Iris pigment epithelial cell (primary cell): ENCODE measurements around the gene CCDC167.
"Not testable (repeated sequence)": the region's sequence is repeated elsewhere in the genome, so short reads cannot be mapped to it uniquely, and the experiment has no call there.

Experiments used
- DNase-seq: peaks from one replicate; pipeline ENCODE4 v3.0.0-alpha.2; 2011; ENCODE audit warnings: low read depth

CCDC167 gene

DNA sequence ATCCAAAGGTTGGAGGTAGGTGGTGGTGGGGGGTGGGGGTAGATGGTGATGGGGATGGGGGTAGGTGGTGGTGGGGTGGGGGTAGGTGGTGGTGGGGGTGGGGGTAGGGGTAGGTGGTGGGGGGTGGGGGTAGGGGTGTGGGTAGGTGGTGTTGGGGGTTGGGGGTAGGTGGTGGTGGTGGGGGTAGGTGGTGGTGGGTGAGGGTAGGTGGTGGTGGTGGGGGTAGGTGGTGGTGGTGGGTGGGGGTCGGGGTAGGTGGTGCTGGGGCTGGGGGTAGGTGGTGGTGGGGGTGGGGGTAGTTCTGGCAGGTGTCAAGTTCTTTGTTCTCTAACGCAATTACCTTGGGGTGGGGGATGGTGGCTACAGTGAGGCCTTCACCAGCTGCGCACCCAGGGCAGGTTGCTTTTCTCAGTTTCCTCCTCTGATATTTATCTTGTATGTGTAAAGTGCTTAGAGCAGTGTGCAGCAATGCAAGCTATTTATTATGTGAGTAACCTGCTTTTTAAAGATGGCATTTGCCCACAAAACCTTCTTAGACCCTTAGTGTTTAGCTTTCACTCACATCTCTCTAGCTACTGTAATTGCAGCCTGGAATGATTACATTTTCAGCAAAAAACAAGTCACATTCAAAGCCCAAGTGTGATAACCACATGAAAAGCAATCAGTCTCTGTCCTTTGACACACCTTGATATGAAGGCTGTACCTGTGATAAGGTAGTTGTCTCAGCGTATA is 8.2 kb upstream of the CCDC167 start:
- no peak for DNase-seq

DNA sequence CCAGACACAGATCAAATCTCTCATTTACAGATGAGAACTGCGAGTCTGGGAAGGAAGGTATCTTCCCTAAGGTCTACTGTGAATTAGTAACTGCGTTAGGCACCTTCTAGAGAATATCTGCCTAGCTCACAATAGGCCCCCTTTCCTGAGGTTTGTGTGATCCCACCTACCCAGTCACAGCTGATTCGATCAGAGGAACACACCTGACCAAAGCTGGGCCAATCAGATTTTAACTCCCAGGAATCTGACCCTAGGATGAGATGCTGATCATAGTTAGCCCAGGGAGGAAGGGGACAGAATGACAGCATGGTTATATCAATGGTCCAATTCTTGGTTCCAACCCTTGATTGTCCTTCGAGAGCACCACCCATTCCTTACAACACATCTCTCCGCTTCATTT is 7.4 kb upstream of the CCDC167 start:
- no peak for DNase-seq

DNA sequence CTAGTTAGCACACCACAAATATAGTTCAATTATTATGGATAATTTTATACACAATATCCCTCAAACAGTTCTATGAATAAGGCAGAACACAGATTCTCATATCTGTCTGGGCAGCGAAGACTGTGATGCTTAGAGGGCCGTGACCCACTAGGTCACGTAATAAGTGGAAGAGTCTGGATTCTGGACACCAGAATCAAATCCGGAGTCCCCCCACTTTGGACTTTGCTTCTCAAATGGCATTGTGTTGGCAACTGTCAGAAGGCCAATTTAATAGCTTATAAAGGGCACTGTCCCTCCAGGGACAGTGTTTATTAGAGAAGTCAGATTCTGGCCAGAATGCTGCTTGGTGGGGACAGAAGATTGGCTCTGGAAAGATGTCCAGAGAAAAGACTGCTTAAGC is 6.8 kb upstream of the CCDC167 start:
- DNase-seq = no peak

DNA sequence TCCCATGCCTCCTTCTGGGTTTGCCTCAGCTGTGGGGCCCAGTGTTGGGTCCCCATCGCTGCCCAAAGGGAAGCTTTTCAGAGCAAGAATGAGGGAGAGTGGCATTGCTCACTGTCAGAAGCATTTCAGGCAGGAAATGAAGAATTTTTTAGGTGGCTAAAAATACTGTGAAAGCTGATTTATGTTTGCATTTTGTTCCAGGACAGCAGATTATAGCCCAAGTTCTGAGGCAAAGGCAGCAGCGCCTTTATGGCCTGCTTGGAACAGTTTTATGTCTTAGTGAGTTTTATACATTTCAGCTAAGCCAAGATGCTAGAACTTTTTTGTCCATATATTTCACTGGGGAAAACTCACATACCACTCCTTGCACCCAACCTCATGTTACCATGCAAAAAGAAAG is 4.3 kb upstream of the CCDC167 start:
- DNase-seq = no peak

DNA sequence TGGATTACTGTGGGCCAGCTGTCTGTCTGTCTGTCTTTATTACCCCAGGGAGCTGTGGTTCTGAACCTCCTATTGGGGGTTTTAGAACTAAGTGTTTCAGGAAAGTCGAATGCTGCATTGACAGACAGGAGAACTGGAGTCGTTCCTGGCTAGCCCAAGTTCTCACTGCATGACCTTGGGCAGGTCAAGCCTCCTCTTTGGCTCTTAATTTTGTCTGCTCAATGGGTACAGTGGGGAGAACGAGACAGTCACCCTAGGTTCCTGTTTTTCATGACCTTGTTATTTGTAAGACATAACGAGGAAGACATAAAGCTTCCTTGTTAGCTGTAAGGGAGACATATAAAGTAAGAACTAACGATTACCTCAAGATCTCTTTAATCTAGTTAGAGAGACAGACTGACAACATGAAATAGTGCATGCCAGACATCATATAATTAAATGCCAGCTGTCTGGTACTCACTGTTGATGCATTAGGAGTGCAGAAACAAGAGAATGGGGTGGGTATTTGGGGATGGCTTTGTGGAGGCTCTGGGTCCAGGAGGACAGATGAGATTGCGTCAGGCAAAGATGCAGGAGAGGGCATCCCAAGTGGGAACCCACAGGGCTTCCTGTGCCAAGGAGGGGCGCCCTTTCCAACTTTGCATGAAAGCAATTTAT is 3.7 kb upstream of the CCDC167 start:
- no peak for DNase-seq

DNA sequence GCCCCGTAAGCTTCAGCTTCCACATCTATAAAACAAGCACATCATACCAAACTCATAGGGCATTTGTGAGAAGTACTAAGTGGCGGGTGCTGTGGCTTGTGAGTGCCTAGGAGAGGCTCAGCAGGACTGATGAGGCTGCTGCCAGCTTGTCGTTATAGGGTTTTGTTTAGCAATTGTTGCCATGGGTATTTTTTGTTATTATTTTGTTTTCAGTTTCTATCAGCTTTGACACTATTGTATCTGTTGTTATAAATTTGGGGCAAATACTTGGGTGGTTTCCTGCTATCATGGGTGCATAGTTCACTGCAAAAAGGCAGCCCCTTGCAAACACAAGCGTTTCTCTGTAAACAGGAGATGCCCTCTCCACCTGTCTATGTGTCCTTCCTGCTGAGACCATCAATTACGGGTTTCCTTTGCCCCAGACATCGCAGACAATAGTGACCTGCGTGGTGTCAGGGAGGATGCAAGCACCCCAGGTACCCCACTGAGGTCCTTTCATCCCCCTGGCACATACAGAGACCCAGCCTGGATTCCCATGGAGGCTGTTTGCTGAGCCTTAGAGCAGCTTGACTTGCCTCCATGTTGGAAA is 3.1 kb upstream of the CCDC167 start:
- DNase-seq = no peak

DNA sequence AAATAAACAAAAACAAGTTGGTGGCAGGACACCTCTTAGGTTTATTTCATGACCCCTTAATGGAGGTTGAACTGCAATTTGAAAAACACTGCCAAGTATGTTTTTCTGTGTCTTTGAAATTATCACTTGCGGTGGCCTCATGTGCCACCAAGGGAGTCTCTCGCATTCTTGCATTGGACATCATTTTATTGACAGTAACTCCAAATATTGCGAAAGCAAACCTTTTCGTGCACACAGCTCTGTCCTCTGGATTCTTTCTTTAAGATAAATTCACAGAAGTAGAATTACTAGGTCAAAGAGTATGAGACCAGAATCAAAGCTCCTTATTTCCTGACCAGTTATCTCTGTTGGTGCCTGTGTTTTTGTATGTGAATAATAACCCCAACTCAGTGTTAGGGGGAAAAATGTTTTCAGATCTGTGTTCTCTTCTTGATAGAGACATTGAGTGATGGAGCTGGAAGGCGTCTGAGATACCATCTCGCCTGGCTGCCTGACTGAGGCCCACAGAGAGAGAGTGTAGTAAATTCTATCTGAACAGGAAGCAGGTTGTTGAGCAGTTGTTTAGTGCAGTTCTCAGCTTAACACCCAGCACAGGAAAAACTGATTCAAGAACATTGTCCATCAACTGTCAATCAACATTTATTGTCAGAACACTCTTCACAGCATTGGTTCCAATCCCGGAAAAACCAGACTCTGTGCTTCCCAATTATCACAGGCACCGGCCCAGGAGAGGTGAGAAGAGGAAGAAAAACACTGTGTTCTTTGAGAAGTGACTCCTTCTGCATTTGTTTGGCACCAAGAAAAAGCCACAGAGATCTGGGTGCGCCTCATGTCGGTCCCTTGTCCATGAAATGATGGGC is 2.2 kb upstream of the CCDC167 start:
- DNase-seq = no peak

DNA sequence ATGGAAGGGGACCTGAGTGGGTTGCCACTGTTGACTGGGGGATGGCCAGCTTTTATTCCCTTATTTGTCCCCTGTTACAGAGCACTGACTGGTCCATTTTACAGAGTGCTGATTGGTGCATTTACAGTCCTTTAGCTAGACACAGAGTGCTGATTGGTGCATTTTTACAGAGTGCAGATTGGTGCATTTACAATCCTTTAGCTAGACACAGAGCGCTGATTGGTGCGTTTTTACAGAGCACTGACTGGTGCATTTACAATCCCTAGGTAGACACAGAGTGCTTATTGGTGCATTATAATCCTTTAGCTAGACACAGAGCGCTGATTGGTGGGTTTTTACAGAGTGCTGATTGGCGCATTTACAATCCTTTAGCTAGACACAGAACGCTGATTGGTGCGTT is 1.2 kb upstream of the CCDC167 start:
- DNase-seq = not testable (repeated sequence)

DNA sequence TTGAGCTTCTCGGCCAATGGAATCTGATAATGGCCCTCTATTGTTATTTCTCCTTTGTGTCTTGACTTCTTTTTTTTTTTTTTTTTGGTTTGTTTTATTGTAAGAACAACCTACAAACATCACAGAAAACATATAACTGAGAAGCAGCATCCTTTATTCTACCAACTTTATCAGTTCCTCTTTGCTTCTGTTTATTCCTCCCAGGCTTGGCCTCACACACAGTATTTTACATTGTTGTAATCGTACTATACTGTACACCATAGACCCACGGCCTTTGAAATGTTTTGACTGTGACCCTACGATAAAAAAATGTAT is 558 bp upstream of the CCDC167 start:
- no peak for DNase-seq

DNA sequence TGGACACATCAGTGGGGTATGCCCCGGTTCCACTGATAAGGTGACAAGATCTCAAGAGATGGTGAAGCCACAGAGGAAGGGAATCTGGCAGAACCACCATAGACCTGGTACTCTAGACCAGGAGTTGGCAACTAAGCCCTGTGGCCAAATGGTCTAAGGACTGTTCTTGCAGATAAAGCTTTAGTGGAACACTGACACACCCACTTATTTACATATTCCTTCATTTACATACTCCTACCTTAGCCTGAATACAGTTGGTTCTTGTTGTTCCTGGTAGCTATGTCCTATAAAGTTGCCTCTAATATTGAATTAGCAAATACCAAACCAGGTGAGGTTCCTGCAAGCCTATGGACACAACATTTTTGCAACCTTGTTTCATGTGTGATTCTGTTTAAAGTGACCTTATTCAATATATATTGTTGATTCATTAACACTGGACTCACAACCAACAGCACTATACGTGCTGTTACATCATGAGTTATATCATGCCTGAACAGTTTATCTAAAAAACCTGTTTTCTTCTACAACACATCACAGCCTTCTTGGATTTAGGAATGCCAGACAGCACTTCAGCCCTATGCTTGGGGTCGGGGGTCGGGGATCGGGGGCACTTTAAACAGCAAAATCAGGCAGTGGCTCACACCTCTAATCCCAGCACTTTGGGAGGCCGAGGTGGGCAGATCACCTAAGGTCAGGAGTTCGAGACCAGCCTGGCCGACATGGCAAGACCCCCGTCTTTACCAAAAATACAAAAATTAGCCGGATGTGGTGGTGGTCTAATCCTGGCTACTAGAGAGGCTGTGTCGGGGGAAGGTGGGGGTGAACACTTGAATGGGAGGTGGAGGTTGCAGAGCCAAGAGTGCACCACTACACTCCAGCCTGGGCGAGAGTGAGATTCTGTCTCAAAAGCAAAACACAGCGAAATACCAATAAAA is 2.5 kb downstream of the CCDC167 start:
- no peak for DNase-seq

DNA sequence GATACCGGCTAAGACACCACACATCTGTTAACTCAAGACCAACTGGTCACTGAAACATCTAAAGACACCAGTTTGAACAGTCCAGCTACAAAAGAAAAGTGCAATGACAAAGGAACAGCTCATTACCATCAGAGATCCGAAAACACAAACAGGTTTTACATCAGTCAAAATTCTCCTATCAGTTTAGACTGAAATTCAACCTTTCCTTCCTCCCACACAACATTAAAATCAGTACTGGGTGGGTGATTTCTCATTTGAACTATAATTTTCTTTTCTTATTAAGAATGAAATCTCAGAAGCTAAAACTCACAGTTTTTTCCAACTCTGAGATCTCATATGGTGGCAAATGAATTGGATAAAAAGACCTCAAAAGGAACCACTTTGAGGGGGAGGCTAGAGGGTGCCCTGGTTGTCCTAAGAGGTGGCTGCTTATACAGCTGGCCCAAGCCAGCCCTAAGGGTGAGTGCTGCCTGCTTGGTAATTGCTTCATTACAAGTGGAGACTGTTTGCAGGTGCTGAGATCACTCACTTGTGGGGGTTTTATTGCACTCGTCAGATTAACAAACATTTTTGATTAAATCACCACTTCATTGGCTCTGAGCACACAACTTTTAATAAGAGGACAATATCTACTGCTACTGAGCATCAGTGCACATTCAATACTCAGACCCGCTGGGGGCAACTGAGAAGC is 4.3 kb downstream of the CCDC167 start:
- DNase-seq = no peak

DNA sequence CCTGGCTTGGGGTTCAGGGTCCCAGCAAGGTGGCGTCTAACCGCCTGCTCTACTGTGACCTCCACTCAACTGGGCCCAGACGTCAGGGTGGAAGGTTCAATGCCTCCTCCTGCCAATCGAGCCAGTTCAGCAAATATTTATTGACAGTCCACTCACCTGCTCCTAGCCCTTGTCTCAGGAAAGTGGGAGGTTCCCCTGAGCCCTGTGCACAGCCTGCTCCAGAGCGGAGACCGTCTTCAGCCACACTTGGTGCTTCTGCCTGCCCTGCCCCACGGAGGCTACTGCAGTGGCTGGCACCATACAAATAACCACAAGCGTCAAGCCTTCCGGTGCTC is 6.1 kb downstream of the CCDC167 start:
- DNase-seq = no peak

DNA sequence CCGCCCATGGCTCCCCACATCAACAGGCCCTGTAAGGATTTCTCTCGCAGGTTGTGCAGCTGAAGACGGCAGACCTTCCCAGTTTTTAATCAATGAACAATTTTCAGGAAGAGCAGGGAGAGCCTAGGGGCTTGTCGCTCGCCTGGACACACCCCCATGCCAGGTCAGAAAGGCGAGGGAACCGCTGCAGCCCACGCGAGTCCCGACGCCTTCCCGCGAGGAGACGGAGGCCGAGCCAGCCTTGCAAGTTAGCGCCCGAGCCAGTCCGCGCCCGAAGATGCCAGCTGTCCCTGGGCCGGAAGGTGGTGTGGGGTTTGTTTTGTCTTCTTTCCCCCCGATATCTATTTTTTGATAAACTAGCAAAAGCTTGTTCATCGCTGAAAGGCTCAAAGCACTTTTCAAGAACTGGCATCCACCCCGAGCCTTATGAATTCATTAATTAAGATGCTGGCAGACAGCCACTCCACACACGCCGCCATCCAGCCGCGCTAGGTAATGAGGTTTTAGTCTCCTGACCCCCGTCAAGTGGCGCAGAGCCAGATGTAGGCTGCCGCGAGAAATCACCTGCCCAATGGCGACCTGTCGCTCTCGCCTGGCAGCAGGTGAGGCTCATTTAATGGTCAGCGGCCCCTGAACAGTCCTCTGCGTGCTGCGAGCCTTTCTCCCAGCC is 6.6 kb downstream of the CCDC167 start:
- DNase-seq = no peak

DNA sequence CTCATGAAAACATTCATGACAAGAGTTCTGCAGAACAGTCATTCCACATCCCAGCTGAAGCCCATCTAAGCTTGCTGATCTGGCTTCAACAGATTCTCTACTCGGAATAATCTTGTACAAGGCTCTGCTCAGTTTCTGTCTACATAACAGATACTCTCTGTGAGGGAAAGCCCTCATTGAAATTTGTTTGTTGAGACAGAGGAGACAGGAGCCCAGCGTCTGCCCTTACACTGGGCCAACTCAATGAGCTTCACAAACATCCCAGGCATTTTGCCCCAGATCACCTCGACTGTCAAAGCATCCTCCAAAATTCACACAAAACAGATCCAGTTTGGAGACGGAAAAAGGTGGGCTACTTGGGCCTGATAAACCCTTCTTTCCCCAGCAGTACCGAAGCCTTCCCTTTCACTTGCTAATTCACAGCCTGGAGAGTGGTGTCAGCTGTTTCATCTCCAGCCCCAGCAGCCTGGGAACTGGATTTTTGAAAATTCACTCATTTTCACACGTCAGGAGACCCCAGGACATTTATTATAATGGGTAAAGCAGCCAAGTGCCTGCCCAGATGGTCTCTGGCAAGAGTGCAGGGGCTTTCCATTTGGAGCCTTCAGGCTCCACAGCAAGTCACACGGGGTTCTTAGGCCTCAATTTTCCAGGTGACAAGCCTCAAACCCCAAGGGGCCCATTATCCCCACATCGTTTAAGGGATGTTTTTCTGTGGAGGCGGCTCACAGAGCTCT is 7.3 kb downstream of the CCDC167 start:
- DNase-seq = no peak

DNA sequence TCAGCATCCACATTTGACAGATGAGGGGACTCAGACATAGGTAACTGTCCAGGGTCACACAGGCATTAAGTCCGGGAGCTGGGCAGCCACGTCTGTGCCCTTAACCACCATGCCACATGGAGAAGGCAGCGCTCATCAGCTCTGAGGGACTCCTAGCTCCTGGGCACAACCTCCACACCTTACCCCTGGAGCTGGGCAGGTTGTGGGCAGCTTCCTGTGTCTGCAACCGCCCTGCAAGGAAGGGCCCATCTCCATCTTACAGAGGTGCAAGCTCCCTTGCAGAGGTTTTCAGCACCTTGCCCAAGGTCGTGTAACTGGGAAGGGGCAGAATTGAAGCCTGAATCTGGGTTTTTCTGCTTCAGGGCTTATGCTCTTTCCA is 7.9 kb downstream of the CCDC167 start:
- no peak for DNase-seq

DNA sequence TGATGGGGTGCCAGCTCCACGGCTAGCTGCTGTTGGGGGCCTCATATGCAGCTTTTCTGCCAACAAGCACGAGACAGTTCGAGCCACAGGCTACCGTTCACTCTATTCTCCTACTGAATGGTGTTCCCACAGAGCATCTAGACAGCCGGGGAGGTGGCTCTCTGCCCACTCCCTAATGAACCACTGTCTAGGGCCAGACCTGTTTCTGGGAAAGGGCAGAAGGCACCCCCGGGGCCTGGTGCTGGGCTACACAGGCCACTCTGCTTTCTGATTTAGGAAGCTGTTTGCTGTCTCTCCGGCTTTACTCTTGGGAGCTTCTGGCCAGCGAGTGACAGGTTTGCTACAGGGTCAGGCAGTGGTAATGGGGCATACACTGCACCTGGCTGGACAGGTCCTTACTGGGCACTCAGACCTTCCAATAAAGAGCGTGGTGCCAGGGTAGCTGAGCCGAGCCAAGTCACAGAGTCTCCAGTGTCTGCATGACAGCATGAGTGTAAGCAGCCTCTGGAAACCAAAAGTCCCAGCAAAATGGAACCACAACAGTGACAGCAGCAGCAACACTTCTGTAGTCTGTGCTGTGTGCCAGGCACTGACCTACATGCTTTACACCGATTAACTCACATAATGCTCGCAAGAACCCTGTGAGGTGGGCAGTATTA is 8.4 kb downstream of the CCDC167 start:
- no peak for DNase-seq

DNA sequence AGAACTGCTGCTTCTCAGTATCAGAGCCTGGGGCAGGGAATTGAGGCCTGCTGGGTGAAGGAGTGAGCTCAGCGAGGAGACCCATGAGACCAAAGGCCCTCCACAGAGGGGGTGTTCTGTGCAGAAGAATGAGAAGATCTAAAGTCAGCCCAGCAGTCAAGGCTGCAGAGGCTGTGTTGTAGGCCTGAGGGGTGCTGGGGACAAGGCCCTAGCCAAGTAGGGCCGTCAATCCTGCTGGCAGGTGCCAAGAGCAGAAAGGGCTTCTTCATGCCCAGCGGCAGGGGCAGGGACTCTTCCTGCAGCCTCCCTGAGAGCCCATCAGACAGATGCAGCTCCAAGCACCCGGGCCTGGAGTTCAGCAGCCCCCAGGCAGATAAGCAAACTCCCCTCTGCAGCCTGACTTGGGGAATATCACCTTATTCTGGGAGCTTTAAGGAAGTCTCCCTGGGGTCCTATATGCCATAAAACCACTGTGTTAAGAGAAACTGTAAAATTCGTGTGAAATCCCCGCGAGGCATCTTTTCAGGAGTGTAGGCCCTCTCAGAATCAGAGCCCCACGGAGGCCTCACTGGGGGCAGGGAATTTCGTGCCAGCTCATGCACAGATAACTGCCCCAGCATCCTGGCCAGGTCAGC is 9.0 kb downstream of the CCDC167 start:
- no peak for DNase-seq

DNA sequence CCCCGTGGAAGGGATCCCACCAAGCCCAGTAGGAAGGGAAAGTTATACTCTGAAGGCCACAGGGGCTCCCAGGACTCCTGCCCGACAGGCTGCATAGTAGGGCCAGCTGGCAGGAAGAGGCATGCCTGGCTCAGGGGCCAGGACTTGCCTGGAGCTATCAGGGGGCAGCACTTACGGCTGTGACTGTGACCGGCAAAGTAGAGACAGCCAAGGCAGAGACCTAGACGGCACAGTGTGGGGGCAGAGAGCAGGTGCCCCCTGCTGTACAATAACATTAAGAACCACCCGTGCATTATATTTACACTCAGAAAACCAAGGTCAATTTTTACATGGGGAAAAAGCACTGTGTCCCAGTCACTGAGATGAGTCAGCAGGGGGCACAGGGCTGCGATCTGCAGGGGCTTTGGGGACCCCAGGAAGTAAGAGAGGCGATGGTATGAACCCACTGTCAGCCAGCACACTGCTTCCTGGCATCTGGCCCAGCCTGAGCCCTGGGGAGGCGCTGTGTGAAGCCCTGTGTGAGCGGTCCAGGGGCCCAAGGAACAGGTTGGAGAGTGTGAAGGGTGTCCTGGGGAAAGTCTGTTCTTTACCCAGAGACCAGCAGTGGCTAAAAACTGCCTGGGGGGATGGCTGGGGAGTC is 9.9 kb downstream of the CCDC167 start:
- peak; percentile 12 for DNase-seq
